ENCODE measurements around the gene SIPA1L3. TPM values are rescaled to one million over a fixed set of nuclear protein-coding genes. Genes with fewer than 3 reads are reported as not detected.

SIPA1L3 gene
- total and polyA plus RNA-seq, 2 experiments from 2014 or later = 15.7 to 54.1 TPM

GRCh38 chr19:38190061-38190460, 283.1 kb downstream of the SIPA1L3 start:
- Histone ChIP-seq H4K20me1 (replicated peaks; ENCODE audit: insufficient read depth) (peaks cover 8% of the 10 kb centered on the region; the same call in 1 of the 2 replicates), H3K79me2 (replicated peaks; ENCODE audit: insufficient read depth) (no peaks in the 10 kb centered on the region), H3K4me2 (no peak overlapping the region), H2AFZ (no peak overlapping the region), H3K27ac (ENCODE audit: low read depth) (peak overlapping the region; percentile 72; the same call in 1 of the 2 replicates), H3K9me2 (ENCODE audit: insufficient read depth) (no peaks in the 10 kb centered on the region), H3K27me3 (ENCODE audit: insufficient read depth) (no peaks in the 10 kb centered on the region), H3K36me3 (ENCODE audit: insufficient read depth) (no peaks in the 10 kb centered on the region), H3K4me1 (ENCODE audit: insufficient read depth) (no peaks in the 10 kb centered on the region), H3F3A (replicated peaks; ENCODE audit: low read depth) (no peaks in the 10 kb centered on the region), H3K4me3 (no peak overlapping the region)
- no peaks in the 10 kb centered on the region; the same call in 2 of the 3 replicates for H3K9me3 Mint-ChIP-seq
- H3K4me1 Mint-ChIP-seq = peaks cover 2% of the 10 kb centered on the region; the same call in 1 of the 3 replicates
- H3K4me3 Mint-ChIP-seq = no peak overlapping the region
- H3K36me3 Mint-ChIP-seq (ENCODE audit: low read depth) = peaks cover 10% of the 10 kb centered on the region; the same call in 2 of the 3 replicates
- ATAC-seq (no peak), DNase-seq (ENCODE audit: low spot score) (no peak)
- TF ChIP-seq EZH2 (IDR thresholded peaks at IDR 0.05; ENCODE audit: low read depth, unreplicated experiment) (no peak), CREB1 (CRISPR knock-in tag; IDR thresholded peaks at IDR 0.05; ENCODE audit: low read depth) (no peak), NANOG (IDR thresholded peaks at IDR 0.05; ENCODE audit: borderline replicate concordance) (no peak), EZH2phosphoT487 (IDR thresholded peaks at IDR 0.05; ENCODE audit: unreplicated experiment) (no peak), STAT1 (IDR thresholded peaks at IDR 0.05; ENCODE audit: unreplicated experiment) (no peak), CTCF (conservative IDR thresholded peaks at IDR 0.05; ENCODE audit: low read depth in 2 of 2) (no peak), POLR2AphosphoS5 (IDR thresholded peaks at IDR 0.05; ENCODE audit: low read depth) (no peak), ZNF331 (CRISPR knock-in tag; IDR thresholded peaks at IDR 0.05; ENCODE audit: low read depth) (no peak), JUNB (IDR thresholded peaks at IDR 0.05; ENCODE audit: unreplicated experiment) (no peak), ZNF114 (CRISPR knock-in tag; IDR thresholded peaks at IDR 0.05) (no peak), ETS1 (IDR thresholded peaks at IDR 0.05) (no peak)
- TF ChIP-seq, protein P1, sequence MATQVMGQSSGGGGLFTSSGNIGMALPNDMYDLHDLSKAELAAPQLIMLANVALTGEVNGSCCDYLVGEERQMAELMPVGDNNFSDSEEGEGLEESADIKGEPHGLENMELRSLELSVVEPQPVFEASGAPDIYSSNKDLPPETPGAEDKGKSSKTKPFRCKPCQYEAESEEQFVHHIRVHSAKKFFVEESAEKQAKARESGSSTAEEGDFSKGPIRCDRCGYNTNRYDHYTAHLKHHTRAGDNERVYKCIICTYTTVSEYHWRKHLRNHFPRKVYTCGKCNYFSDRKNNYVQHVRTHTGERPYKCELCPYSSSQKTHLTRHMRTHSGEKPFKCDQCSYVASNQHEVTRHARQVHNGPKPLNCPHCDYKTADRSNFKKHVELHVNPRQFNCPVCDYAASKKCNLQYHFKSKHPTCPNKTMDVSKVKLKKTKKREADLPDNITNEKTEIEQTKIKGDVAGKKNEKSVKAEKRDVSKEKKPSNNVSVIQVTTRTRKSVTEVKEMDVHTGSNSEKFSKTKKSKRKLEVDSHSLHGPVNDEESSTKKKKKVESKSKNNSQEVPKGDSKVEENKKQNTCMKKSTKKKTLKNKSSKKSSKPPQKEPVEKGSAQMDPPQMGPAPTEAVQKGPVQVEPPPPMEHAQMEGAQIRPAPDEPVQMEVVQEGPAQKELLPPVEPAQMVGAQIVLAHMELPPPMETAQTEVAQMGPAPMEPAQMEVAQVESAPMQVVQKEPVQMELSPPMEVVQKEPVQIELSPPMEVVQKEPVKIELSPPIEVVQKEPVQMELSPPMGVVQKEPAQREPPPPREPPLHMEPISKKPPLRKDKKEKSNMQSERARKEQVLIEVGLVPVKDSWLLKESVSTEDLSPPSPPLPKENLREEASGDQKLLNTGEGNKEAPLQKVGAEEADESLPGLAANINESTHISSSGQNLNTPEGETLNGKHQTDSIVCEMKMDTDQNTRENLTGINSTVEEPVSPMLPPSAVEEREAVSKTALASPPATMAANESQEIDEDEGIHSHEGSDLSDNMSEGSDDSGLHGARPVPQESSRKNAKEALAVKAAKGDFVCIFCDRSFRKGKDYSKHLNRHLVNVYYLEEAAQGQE (IDR thresholded peaks at IDR 0.05; ENCODE audit: unreplicated experiment) = no peak
- TF ChIP-seq, protein P2, sequence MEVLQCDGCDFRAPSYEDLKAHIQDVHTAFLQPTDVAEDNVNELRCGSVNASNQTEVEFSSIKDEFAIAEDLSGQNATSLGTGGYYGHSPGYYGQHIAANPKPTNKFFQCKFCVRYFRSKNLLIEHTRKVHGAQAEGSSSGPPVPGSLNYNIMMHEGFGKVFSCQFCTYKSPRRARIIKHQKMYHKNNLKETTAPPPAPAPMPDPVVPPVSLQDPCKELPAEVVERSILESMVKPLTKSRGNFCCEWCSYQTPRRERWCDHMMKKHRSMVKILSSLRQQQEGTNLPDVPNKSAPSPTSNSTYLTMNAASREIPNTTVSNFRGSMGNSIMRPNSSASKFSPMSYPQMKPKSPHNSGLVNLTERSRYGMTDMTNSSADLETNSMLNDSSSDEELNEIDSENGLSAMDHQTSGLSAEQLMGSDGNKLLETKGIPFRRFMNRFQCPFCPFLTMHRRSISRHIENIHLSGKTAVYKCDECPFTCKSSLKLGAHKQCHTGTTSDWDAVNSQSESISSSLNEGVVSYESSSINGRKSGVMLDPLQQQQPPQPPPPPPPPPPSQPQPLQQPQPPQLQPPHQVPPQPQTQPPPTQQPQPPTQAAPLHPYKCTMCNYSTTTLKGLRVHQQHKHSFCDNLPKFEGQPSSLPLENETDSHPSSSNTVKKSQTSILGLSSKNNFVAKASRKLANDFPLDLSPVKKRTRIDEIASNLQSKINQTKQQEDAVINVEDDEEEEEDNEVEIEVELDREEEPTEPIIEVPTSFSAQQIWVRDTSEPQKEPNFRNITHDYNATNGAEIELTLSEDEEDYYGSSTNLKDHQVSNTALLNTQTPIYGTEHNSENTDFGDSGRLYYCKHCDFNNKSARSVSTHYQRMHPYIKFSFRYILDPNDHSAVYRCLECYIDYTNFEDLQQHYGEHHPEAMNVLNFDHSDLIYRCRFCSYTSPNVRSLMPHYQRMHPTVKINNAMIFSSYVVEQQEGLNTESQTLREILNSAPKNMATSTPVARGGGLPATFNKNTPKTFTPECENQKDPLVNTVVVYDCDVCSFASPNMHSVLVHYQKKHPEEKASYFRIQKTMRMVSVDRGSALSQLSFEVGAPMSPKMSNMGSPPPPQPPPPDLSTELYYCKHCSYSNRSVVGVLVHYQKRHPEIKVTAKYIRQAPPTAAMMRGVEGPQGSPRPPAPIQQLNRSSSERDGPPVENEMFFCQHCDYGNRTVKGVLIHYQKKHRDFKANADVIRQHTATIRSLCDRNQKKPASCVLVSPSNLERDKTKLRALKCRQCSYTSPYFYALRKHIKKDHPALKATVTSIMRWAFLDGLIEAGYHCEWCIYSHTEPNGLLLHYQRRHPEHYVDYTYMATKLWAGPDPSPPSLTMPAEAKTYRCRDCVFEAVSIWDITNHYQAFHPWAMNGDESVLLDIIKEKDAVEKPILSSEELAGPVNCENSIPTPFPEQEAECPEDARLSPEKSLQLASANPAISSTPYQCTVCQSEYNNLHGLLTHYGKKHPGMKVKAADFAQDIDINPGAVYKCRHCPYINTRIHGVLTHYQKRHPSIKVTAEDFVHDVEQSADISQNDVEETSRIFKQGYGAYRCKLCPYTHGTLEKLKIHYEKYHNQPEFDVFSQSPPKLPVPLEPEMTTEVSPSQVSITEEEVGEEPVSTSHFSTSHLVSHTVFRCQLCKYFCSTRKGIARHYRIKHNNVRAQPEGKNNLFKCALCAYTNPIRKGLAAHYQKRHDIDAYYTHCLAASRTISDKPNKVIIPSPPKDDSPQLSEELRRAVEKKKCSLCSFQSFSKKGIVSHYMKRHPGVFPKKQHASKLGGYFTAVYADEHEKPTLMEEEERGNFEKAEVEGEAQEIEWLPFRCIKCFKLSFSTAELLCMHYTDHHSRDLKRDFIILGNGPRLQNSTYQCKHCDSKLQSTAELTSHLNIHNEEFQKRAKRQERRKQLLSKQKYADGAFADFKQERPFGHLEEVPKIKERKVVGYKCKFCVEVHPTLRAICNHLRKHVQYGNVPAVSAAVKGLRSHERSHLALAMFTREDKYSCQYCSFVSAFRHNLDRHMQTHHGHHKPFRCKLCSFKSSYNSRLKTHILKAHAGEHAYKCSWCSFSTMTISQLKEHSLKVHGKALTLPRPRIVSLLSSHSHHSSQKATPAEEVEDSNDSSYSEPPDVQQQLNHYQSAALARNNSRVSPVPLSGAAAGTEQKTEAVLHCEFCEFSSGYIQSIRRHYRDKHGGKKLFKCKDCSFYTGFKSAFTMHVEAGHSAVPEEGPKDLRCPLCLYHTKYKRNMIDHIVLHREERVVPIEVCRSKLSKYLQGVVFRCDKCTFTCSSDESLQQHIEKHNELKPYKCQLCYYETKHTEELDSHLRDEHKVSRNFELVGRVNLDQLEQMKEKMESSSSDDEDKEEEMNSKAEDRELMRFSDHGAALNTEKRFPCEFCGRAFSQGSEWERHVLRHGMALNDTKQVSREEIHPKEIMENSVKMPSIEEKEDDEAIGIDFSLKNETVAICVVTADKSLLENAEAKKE (CRISPR knock-in tag; IDR thresholded peaks at IDR 0.05) = no peak
- peaks cover 3% of the 10 kb centered on the region for H3K27me3 Mint-ChIP-seq (ENCODE audit: insufficient read depth, low read depth, poor library complexity)
- no peak overlapping the region for H3K27ac Mint-ChIP-seq

All from GM23338 (cell line).